IgD-negative memory B cell (primary cell): ENCODE data around the gene NEGR1. TPM values are rescaled to one million over a fixed set of nuclear protein-coding genes. Genes with fewer than 3 reads are reported as not detected.

Experiments
- H3K27ac Mint-ChIP-seq, 3 donors: one replicate each; pipeline ENCODE4 v1.8.0; 2020 to 2022; ENCODE audit warnings: mild to moderate bottlenecking in 3 of 3, mixed read lengths in 3 of 3, moderate library complexity in 1 of 3
- H3K27me3 Mint-ChIP-seq: one replicate; pipeline ENCODE4 v1.8.0; 2021; ENCODE audit warnings: mixed read lengths
- H3K36me3 Mint-ChIP-seq: one replicate; pipeline ENCODE4 v1.8.0; 2020; ENCODE audit warnings: mild to moderate bottlenecking, mixed read lengths
- H3K4me1 Mint-ChIP-seq, 3 donors: one replicate each; pipeline ENCODE4 v1.8.0; 2020 to 2022; ENCODE audit warnings: mixed read lengths in 3 of 3, mild to moderate bottlenecking in 1 of 3
- H3K4me3 Mint-ChIP-seq, 4 donors: one replicate each; pipeline ENCODE4 v1.8.0; 2020 to 2022; ENCODE audit warnings: mild to moderate bottlenecking in 4 of 4, mixed read lengths in 4 of 4, moderate library complexity in 3 of 4
- H3K9me3 Mint-ChIP-seq, 3 donors: one replicate each; pipeline ENCODE4 v1.8.0; 2020 to 2021; ENCODE audit warnings: mixed read lengths in 3 of 3, mild to moderate bottlenecking in 1 of 3
- polyA plus RNA-seq: library from polyadenylated mRNA; unstranded; fragments of 300-500 nt; fragmentation: Illumina TruSeq; gene quantifications from one replicate; pipeline ENCODE4 v1.2.3, GENCODE V29; 2021

Gene NEGR1
- polyA plus RNA-seq, 1 donor from 2014 or later = not detected

DNA sequence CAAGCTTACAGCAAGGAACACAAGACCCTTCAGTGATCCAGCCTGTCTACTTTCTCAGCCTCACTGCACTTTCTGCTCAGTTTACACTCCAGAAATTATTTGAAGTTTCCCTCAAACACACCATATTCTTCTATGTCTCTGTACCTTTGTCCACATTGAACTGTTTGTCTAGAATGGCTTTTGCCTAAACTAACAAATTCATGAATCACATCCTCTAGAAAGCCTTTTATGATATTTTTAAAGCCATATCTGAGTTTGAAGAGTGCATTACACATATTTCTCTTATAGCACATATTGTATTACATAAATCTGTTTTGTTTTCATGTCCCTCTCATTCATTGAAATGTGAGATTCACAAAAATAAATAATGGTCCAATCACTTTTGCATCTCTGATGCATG is 755.5 kb downstream of the NEGR1 start:
- Mint-ChIP-seq H3K36me3 (no peaks in the 10 kb centered on the region), H3K4me3 (no peak overlapping the region), H3K27ac (no peak overlapping the region), H3K4me1 (no peaks in the 10 kb centered on the region), H3K9me3 (no peaks in the 10 kb centered on the region), H3K27me3 (no peaks in the 10 kb centered on the region)

DNA sequence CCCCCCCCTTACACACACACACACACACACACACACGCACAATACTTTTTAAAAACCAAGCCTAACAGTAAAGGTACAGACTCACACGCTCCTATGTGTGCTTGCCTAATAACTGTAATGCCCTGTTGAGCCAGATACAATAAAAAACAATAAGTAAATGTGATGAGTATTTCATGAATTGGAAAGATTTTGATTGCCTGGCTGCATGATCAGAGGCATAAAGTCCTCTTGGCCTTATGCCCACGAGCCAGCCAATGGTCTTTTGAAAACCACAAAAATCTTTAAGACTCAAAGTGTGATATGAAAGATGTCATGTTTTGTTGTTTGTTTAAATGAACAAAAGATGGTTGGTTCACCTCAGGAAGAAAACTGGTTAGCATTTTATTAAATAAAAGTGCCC is 759.6 kb downstream of the NEGR1 start:
- no peaks in the 10 kb centered on the region for H3K4me1 Mint-ChIP-seq
- H3K27ac Mint-ChIP-seq = no peak overlapping the region
- H3K9me3 Mint-ChIP-seq = no peaks in the 10 kb centered on the region
- no peak overlapping the region for H3K4me3 Mint-ChIP-seq
- no peaks in the 10 kb centered on the region for H3K27me3 Mint-ChIP-seq
- no peaks in the 10 kb centered on the region for H3K36me3 Mint-ChIP-seq

DNA sequence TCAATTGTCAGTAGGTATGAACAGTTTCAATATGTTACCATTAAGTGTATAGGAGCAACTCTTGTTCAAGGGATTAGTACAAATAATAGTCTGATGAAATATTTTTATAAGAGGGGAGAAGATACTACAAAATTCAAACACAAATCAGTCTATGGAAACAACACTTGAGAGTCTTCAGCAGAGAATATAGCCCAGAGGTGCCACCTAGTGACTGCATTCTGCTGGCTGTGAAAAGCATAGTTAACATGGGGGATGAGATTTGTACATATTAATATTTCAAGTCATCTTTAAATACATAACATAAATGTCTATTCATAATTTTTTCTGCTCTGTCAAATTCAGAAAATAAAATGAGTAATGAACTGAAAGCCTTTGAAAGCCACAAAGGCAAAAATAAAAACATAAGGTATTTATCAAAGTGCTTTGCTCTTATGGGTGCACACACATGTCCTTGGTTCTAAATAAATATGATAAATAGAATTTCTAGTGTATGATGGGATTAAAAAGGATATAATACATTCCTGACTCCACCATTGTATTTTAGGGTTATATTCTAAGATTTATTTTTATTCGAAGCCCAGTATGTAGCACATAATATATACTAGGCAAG is 760.6 kb downstream of the NEGR1 start:
- Mint-ChIP-seq H3K27me3 (no peaks in the 10 kb centered on the region), H3K27ac (no peak overlapping the region), H3K9me3 (no peaks in the 10 kb centered on the region), H3K4me1 (no peaks in the 10 kb centered on the region), H3K4me3 (no peak overlapping the region), H3K36me3 (no peaks in the 10 kb centered on the region)

DNA sequence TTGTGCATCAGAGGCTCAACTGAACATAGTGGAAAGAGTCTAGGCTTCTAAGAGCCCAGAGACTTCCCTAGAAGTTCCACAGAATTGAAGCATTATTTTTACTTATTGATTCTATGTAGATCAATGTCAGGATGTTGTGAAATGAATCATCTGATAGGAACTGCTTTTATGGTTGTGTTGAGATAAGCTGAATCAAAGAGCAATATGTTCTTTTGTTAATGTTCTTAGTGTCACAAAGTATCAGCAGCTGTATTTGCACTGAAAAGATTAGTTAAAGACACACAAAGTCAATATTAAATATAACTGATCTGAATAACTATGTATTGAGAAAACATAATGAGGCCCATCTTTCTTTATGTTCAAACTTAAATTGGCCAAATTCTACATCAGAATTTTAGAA is 770.8 kb downstream of the NEGR1 start:
- Mint-ChIP-seq H3K36me3 (no peaks in the 10 kb centered on the region), H3K27ac (no peak overlapping the region), H3K27me3 (no peaks in the 10 kb centered on the region), H3K4me3 (no peak overlapping the region), H3K4me1 (no peaks in the 10 kb centered on the region), H3K9me3 (no peaks in the 10 kb centered on the region)

DNA sequence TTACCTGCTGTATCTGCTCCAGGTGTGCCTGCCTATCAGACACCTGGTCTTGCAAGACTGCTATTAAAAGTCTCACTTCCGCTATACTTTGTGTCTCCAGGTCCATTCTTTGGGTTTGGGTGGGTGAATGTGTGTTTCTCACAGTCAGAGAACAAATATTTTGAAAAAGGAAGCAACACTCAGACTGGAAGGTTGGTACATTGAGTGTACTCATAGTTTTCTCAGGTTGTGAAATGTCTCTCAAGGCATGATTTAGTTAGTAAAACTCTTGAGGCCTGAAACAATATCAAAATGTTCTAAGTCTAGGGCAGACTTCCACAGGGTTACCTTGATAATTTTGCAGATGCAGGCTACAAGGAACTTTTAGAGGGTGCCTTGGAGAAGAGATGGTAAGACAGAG is 771.6 kb downstream of the NEGR1 start:
- Mint-ChIP-seq H3K4me3 (no peak overlapping the region), H3K9me3 (no peaks in the 10 kb centered on the region), H3K27ac (no peak overlapping the region), H3K36me3 (no peaks in the 10 kb centered on the region), H3K4me1 (no peaks in the 10 kb centered on the region), H3K27me3 (no peaks in the 10 kb centered on the region)

DNA sequence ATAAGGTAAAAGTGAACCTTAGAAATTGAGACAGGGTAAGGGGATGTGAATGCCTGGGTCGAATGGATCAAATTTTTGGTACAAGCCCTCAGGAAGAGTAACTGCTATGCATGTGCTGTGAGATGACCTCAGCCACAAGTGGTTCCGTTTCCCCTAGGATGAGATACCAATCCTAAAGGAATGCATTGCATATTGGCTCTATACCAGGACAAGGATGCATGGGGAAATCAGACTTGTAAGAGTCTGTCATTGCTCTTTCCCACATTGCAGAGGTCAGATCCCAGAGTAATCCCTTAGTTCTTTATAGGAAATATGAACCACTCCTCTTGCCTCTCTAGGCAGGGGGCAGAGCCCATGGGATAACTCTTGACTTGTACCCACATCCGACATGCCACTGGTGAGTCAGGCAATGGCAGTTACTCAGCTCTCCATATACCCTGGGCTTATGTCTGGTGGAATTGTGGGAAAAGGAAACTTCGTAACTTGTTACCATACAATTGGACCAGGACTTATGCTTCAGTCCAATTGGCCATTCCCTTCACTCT is 773.2 kb downstream of the NEGR1 start:
- no peaks in the 10 kb centered on the region for H3K27me3 Mint-ChIP-seq
- H3K4me3 Mint-ChIP-seq = no peak overlapping the region
- H3K9me3 Mint-ChIP-seq = peaks cover 2 to 4% (median 3%) of the 10 kb centered on the region in 3 donors
- no peaks in the 10 kb centered on the region for H3K4me1 Mint-ChIP-seq
- no peaks in the 10 kb centered on the region for H3K36me3 Mint-ChIP-seq
- H3K27ac Mint-ChIP-seq = no peak overlapping the region

DNA sequence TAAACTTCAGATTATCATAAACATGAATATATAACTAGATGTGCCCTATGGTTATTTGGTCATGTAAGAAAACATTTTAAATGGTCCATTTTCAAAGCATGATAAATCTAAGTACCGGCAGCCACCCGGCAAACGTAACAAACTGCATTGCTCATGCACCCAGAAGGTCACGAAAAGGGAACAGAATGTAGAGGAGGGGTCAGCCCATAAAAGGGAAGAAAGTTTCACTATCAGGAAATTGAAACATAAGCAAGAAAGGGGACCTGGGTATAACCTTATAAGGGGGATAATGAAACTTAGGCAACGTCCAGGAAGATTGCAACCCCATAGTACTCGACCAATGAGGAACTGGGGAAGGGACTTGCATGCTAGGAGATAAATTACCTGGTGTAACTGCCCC is 780.3 kb downstream of the NEGR1 start:
- Mint-ChIP-seq H3K36me3 (no peaks in the 10 kb centered on the region), H3K9me3 (peaks cover 3 to 4% (median 4%) of the 10 kb centered on the region in 3 donors), H3K27me3 (no peaks in the 10 kb centered on the region), H3K4me1 (no peaks in the 10 kb centered on the region), H3K27ac (no peak overlapping the region), H3K4me3 (no peak overlapping the region)

DNA sequence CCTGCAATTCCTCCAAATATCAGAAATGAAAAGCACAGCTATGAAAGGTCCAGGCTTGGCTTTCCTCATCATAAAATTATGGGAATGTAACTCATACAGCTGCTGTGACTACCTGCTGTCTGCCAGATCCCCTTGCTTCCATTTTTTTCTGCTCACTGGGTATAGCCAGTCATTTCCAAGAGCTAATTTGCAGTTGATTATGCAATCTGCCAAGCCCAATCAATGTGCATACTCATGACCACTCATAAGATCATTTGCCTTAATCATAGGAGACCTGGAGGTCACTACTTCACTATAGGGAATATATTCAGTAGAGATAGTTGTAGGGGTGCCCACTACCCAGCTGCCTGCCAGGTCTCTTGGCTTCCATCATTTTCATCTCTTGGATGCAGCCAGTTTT is 783.8 kb downstream of the NEGR1 start:
- no peak overlapping the region for H3K27ac Mint-ChIP-seq
- H3K4me3 Mint-ChIP-seq = no peak overlapping the region
- peaks cover 6% of the 10 kb centered on the region for H3K36me3 Mint-ChIP-seq
- peaks cover 0 to 2% (median 0%) of the 10 kb centered on the region in 3 donors for H3K9me3 Mint-ChIP-seq
- no peaks in the 10 kb centered on the region for H3K4me1 Mint-ChIP-seq
- no peaks in the 10 kb centered on the region for H3K27me3 Mint-ChIP-seq

DNA sequence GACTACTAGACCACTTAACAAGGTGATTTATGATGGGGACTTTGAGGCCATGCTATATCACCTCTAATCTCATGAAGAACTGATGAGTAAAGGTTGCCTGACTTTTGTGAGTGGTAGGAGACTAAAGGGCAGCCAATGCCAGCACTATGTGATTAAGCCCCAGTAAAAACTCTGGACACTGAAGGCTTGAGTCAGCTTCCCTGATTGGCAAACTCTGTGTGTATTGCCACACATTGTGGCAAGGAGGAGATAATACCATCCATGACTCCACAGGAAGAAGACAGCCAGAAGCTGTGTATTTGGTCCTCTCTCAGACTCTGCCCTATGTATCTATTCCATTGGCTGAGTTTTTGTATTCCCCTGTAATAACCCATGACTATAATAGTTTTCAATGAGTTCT is 788.2 kb downstream of the NEGR1 start:
- Mint-ChIP-seq H3K27ac (no peak overlapping the region), H3K36me3 (peaks cover 6% of the 10 kb centered on the region), H3K4me1 (no peaks in the 10 kb centered on the region), H3K9me3 (peaks cover 0 to 2% (median 0%) of the 10 kb centered on the region in 3 donors), H3K27me3 (no peaks in the 10 kb centered on the region), H3K4me3 (no peak overlapping the region)

DNA sequence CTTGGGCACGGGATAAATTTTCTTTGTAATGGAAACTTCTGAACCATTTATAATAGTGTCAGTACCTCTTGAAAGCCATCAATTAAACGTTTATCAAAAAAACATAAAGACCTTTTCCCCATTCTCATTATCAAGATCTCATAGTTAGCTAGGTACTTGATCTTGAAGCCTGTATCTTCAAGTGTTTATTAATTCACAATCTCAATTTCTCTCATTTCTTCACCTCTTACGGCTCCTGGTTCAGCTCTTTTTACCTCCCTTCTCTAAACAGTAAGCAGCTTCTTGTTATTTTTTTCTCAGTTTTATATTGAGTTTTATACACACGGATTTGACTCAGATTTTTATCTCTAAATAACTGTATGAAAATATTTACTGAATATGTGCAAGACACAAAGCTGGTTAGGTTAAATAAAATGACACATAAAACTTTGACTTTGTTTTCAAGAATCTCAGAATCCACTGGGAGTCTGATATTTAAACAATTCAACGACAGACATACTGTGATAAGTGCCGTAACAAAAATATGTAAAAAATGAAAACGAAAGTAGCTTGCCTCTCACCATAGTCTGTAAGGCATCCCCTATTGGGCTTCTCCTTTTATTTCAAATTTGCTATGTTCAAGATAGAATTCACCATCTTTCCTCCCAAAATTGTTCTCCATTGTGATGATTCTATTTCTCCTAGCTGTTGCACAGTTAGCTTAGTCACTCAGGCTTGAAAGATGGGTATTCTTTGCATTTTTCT is 789.9 kb downstream of the NEGR1 start:
- Mint-ChIP-seq H3K27me3 (no peaks in the 10 kb centered on the region), H3K27ac (no peak overlapping the region), H3K4me3 (no peak overlapping the region), H3K36me3 (peaks cover 6% of the 10 kb centered on the region), H3K9me3 (peaks cover 0 to 2% (median 0%) of the 10 kb centered on the region in 3 donors), H3K4me1 (no peaks in the 10 kb centered on the region)

DNA sequence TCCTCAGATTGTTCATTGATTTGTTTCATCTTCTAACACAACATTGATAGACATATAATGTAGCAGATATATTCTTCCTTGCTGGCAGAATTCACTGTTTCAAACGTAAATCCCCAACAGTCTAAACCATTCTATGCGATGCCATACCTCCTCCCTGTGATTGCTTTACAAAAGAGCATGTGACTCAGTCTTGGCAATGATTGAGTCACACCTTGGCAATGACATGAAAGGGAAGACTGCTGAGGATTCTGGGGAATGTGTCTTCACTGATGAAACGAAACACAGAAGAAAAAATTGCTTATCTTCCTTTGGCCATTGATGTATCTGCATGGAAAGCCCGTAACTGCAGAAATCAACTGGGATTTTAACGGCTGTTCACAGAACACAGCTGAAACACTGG is 791.9 kb downstream of the NEGR1 start:
- Mint-ChIP-seq H3K27ac (no peak overlapping the region), H3K36me3 (peaks cover 3% of the 10 kb centered on the region), H3K4me3 (no peak overlapping the region), H3K27me3 (no peaks in the 10 kb centered on the region), H3K4me1 (no peaks in the 10 kb centered on the region), H3K9me3 (peaks cover 0 to 2% (median 0%) of the 10 kb centered on the region in 3 donors)

DNA sequence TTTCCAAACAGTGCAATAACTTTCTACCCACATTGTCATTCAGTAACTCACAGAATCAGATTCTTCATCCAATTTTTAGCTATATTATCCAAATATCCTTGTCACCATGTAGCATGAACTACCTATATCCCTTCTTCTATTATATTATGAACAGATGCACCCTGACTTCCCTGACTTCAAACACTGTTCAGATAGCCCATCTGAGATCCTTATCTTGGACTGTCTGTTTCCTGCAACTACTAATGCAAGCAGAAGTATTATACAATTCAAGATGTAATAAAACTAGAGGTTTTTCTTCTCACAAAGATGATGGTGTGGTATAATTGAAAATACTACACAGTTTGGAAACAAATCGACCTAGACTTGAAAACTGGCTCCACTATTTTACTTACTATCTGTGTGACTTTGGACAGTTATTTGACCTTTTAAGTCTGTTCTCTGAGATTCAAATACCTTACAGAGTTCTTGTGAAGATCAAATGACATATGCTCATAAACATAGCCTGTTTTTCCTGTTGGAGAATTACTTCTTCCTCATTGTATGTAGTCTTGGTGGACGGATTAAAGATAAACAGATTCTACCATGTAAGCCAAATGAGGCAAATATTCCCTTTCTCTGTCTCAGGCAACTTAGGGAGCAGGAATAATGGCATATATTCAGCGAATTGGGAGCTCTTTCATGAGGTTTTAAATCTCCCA is 793.6 kb downstream of the NEGR1 start:
- peaks cover 1% of the 10 kb centered on the region for H3K36me3 Mint-ChIP-seq

DNA sequence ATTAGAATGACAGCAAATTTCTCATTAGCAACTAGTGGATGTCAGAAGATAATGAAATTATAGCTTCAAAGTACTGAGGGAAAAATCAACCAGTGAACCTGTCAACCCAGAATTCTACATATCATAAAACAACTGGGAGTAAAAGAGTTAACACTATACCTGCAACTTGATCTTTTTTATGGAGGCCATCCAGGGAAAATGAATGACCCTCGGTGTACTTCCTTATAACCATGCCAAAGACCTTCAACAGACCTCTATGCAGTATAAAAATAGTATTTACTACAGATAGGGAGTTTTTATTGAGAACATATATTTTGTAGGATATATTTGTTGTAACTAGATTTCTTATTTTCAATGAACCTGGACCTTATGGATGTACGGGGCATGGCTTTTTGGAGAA is 809.0 kb downstream of the NEGR1 start:
- Mint-ChIP-seq H3K4me3 (no peak overlapping the region), H3K9me3 (peaks cover 0 to 1% (median 0%) of the 10 kb centered on the region in 3 donors), H3K27ac (no peak overlapping the region), H3K27me3 (no peaks in the 10 kb centered on the region), H3K36me3 (no peaks in the 10 kb centered on the region), H3K4me1 (no peaks in the 10 kb centered on the region)

More for the DNA sequence above, 793.6 kb downstream of the NEGR1 start:
- H3K4me3 Mint-ChIP-seq = no peak overlapping the region
- no peaks in the 10 kb centered on the region for H3K27me3 Mint-ChIP-seq
- no peak overlapping the region for H3K27ac Mint-ChIP-seq
- H3K9me3 Mint-ChIP-seq = peaks cover 0 to under 1% (median 0%) of the 10 kb centered on the region in 3 donors
- H3K4me1 Mint-ChIP-seq = no peaks in the 10 kb centered on the region

DNA sequence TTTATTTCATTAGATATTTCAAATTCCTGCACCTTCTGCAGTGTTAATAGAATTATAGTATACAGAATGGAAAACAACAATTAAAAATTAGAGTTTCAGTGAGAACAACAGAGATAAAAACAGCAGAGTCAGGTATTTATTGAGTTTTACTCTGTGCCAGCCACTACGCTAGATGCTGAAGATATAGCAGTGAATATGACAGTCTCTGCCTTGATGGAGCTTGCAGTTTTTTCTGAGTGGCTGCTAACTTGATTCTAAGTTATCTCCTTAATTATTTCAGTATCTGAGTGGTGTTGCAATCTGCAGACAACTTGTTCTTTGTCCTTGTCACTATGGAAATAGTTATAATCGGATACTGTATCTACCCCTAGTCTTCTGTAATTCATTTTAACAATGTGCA is 817.2 kb downstream of the NEGR1 start:
- H3K27me3 Mint-ChIP-seq = no peaks in the 10 kb centered on the region
- H3K36me3 Mint-ChIP-seq = no peaks in the 10 kb centered on the region
- H3K4me1 Mint-ChIP-seq = no peaks in the 10 kb centered on the region
- peaks cover 0 to 4% (median 0%) of the 10 kb centered on the region in 3 donors for H3K9me3 Mint-ChIP-seq
- no peak overlapping the region for H3K27ac Mint-ChIP-seq
- no peak overlapping the region for H3K4me3 Mint-ChIP-seq

DNA sequence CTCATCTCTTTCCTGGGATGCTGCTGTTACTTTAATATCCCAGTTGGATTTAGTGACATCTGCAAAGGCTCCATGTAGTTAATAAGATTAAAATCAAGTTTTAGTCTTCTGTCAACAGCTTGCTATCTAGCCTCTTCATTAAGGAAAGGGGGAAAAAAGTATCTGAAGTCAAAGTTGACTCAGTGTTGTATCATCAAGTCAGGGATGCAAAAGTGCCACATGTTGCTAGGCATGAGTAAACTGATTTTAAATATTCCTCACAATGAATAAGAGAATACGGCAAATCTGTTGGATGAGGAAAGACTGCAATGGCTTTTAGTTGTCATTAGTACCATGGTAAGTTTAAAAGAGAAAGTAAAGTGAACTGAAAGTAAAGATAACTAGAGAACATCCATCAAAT is 818.3 kb downstream of the NEGR1 start:
- no peak overlapping the region for H3K27ac Mint-ChIP-seq
- no peaks in the 10 kb centered on the region for H3K4me1 Mint-ChIP-seq
- H3K4me3 Mint-ChIP-seq = no peak overlapping the region
- H3K27me3 Mint-ChIP-seq = no peaks in the 10 kb centered on the region
- H3K9me3 Mint-ChIP-seq = peaks cover 0 to 6% (median 4%) of the 10 kb centered on the region in 3 donors
- H3K36me3 Mint-ChIP-seq = no peaks in the 10 kb centered on the region
